ENCODE measurements around the gene ABHD17A. TPM values are rescaled to one million over a fixed set of nuclear protein-coding genes. Genes with fewer than 3 reads are reported as not detected.

The ABHD17A gene
- polyA plus RNA-seq, 3 donors = 42.6 to 71.8 (median 58.8) TPM

DNA sequence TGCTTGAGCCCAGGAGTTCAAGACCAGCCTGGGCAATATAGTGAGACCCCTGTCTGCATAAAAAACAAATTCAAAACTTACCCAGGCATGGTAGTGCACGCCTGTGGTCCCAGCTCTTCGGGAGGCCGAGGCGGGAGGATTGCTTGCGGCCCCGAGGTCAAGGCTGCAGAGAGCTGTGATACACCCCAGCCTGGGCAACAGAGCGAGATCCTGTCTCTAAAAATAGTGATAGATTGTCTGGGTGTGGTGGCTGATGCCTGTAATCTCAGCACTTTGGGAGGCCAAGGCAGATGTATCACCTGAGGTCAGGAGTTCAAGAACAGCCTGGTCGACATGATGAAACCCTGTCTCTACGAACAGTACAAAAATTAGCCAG lies 18.0 kb downstream of the ABHD17A start:
- DNase-seq = no peak

DNA sequence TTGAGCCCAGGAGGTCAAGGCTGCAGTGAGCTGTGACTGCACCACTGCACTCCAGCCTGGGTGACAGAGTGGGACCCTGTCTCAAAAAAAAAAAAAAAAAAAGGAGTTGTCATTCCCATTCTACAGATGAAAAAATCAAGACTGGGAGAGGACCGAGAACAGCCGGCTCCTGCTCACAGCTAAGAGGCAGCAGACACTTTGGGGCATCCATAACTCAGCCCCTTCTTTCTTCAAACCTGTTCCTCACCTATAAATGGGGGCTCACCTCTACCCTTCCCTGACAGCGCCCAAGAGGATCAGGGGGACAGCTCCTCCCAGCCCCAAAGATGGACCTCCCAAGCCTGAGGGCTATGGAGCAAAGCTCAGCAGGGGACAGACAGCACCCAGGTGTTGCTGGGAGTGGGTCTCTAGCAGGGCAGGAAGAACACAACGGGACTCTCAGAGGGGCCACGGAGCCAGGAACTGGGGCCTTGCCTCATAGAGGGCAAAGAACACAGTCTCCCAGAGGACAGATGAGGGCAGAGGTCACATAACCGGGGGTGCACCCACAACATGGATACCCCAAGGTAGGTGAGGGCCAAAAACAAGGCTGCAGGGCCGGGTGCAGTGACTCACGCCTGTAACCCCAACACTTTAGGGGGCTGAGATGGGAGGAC lies 18.5 kb downstream of the ABHD17A start:
- DNase-seq = no peak

- DNase-seq = no peak
Measured at GRCh38 chr19:1865172-1866010, 19.9 kb downstream of the ABHD17A start.

- DNase-seq = no peak
Measured at GRCh38 chr19:1864480-1865171, 20.7 kb downstream of the ABHD17A start.

DNA sequence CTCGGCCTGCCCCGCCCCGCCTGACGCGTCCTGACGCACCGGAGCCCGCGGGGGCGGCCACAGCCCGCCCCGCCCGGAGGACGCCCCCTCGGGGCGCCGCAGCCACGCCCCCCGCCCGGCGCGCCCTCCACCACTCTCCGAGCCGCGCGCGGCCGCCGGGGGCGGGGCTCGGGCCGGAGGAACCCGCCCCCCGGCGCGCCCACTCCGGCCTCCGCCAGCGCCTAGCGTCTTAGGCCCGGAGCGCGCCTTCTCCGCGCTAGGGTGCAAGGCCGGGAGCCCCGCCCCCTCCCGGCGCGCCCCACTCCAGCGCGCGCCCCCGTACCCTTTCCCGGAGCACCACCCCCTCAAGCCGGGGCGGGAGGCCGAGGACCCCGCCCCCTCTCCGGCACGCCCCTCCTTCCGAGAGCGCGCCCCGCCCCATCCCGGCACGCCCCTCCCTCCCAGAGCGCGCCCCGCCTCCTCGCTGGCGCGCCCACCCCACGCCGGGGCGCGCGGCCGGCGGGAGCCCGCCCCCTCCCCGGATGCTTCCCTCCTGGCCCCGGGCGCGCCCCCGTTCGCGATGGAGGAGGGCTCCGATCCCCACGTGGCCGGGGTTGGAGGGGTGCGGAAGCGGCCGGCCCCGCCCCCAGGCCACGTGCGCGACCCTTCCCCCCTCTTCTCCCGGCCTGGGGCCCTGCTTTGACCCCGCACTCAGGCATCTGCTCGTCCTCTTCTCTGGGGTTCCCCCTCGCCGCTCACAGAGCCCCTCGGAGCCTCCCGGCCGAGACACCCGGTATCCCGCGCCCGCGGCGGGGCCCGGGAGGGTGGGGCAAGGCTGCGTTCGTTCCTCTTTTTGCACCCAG lies 21.4 kb downstream of the ABHD17A start:
- DNase-seq = peak; percentile 91

DNA sequence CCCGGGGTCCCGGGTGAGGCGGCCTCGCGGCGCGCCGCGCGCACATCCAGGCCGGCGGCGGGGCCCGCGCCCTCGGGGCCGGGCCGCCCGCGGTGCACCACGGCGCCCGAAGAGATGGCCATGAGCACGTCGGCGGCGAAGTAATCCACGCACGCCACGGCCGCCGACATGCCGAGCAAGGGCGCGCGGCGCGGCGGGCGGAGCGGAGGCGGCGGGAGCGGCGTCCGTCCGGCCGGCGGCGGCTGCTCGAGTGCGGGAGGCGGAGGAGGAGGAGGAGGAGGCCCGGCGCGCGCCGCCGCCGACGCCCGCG lies 22.0 kb downstream of the ABHD17A start, which contains the start of gene KLF16:
KLF16 (minus strand) TSS at position 252 of the 310 bp plus-strand sequence; CDS start at position 170, 82 bp downstream.
- no peak for DNase-seq

DNA sequence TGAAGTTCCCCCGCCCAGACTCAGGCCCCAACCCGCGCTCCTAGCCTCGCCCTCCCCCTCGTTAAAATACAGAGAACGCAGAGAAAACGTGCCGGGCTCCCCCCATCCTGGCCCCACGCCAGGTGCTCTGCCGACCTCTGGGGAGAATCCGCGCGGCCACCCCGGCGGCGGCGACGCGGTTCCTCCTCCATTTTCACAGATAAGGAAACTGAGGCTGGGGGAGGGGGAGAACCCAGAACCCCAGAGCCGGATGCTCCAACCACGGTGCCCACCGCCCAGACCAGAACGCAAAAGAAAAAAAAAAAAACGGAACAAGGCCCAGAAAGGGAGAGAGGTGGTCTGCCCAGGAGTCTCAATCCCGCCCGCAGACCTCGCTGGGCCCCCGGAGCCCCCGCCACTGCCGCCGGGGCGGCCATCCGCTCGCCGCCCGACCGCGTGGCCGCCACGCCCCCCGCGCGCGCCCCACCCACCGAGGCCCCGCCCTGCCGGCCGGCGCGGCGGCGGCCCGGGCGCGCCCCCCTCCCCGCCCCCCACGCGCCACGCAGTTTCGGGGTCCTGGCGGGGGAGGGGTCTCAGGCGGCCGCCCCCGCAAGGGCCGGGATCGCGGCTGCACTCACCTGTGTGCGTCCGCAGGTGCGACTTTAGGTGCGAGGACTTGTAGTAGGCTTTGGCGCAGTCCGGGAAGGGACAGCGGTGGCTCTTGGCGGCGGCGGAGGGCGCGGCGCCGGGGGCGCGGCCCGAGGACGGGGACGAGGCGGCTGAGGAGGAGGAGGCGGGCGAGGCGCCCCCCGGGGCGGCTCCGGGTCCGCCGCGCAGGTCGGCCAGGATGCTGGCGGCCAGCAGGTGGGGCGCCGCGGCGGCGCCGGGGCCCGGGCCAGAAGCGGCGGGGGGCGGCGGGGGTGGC lies 22.6 kb downstream of the ABHD17A start:
- DNase-seq = no peak

DNA sequence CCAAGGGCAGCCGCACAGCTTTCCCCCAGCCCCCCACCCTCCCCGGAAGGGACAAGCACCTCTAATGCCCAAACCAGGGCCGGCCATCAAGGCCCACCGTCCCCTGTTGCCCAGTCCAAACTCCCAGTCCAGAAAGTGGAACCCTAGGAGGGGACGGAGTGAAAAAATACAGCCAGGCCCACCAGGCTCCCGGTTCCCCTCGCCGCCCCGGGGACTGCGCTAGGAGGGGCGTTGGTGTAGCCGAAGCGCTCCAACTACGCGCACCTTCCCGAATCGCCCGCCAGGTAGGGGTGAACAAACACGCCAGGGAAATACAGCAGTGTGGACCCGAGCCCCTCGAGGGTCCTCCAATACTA lies 23.2 kb downstream of the ABHD17A start:
- DNase-seq = no peak

GRCh38 chr19:1861599-1862031 lies 23.7 kb downstream of the ABHD17A start:
- DNase-seq = no peak

DNA sequence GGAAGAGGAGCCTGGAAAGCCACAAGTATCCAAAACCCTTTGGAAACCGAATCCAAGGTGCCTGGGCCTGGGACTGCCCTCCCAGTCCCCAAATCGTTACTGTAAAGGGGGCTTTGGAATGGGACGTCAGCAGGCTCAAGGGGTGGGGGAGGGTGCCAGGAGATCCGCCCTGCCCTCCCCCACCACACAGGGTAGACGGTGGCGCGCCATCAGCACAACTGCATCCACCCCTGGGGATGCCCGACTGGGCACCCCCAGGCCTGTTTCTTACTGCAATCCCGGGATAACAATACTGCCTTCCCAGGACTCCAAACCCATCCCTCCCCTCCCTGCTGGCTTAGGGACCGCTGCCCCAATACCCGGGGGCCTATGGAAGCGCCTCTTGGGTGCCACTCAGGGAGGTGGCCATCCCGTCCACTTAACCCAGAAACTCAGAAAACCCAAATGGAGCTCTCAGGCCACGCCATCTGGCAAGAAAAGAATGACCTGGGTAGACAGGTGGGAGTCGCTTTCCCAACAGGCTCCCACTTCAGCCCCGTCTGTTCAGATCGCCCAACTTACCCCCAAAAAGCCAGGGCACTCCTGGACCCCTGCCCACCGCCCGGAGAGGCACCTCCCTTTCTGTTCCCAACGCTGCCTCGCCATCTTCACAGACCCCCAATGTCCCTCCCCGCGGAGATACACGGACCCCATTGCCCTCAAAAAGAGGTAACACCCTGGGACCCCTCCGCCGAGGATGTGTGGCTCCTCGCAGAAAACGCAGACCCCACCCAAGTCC lies 24.3 kb downstream of the ABHD17A start:
- no peak for DNase-seq

GRCh38 chr19:1860042-1860775 lies 25.1 kb downstream of the ABHD17A start:
- peak; percentile 91 for DNase-seq

DNA sequence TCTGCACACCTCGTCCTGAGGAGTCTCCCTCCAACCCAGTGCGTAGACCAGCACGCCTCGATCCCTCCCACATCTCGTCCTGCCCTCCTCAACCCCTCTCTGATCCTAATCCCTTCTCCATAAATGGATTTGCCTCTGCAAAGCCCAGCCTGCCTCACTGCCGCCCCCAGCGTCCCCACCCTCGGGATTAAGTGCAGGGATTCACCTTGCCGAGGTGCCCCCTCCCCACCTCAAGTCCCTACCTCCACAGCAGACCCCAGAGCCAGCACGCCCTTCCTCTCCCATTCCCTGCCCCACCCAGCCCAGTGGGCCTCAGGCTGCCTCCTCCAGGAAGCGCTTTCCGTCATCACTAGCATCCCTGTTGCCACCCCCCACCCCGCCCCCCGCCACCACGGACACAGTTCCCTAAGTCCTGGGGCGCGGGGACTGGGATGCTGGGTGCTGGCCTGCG lies 25.9 kb downstream of the ABHD17A start:
- no peak for DNase-seq

DNA sequence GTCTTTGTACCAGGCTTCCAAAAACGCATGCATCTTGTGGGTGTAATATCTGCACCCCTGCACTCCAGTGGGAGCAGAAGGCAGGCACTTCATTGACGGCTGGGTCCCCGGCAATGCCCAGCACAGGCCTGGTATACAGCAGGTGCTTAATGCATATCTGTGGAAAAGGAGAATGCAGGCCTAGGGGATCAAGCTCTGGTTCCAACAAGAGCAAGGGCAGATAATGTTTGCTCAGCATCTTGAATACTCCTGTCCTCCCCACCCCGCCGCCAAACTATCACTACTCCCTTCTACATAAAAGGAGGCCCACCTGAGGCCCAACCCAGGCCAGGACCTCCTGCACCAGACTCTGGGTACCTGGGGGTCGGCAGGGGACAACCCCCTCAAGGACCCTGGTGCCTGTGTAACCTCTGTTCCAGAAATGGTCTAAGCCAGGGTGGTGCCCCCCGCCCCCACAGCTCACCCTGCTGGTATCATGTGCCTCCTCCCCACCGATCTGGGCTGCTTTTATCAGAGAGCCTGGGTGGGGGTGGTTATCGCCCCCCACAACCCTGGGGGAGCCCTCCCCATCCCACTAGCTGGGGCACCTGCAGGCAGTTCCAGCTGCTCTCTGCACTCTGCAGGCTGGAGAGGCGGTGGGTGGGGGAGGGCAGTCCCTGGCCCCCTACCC lies 26.7 kb downstream of the ABHD17A start:
- no peak for DNase-seq

- DNase-seq = no peak
Measured at GRCh38 chr19:1857648-1858326, 27.5 kb downstream of the ABHD17A start.

GRCh38 chr19:1856698-1857603 lies 28.3 kb downstream of the ABHD17A start:
- DNase-seq = no peak

DNA sequence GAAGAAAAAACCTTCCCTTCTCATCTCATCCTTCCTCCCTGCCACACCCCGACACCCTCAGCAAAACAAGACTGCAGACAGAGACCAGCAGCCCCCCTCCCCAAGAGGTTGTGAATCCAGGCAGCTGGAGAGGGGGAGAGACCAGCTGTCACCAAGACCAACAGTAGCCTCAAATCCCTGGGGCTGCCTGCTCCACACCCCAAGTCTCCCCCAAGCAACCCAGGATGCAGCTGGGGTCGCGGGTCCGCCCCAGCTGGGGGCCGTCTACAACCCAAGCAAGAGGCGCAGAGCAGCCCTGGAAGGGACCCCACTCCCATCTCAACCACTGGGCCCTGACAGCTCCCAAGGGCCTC lies 29.0 kb downstream of the ABHD17A start:
- no peak for DNase-seq

GRCh38 chr19:1855828-1856255 lies 29.5 kb downstream of the ABHD17A start:
- no peak for DNase-seq

Data from renal pelvis (tissue), 4 donors.